SK-N-SH (cell line): ENCODE results near the gene BTG2.

ENCODE experiments used
- CHD2 ChIP-seq: fragments of 150-350 bp; IDR thresholded peaks from 2 replicates; pipeline ENCODE4 v1.6.1; 2018; ENCODE audit warnings: low read length; ENCODE audit not compliant: partially characterized antibody
- EZH2phosphoT487 ChIP-seq: fragments of 200-600 bp; sonication (generic); IDR thresholded peaks from 2 replicates; pipeline ENCODE4 v1.6.1; 2017; ENCODE audit warnings: low read depth, mixed run types, mild to moderate bottlenecking, antibody characterized with exemption, moderate library complexity, borderline replicate concordance
- NRF1 ChIP-seq: IDR thresholded peaks from 2 replicates; pipeline ENCODE4 v1.6.1; 2012; ENCODE audit warnings: low read depth, mild to moderate bottlenecking, low read length
- RAD21 ChIP-seq: IDR thresholded peaks from 2 replicates; pipeline ENCODE4 v1.6.1; 2012; ENCODE audit warnings: mild to moderate bottlenecking, low read length
- SIN3A ChIP-seq: IDR thresholded peaks from 2 replicates; pipeline ENCODE4 v1.6.1; 2012; ENCODE audit warnings: low read depth, mild to moderate bottlenecking, low read length, moderate library complexity, borderline replicate concordance
- TAF1 ChIP-seq: IDR thresholded peaks from 2 replicates; pipeline ENCODE4 v1.6.1; 2012; ENCODE audit warnings: low read depth, mild to moderate bottlenecking, low read length, moderate library complexity, borderline replicate concordance
- TEAD4 ChIP-seq: IDR thresholded peaks from 2 replicates; pipeline ENCODE4 v1.4.0; 2012; ENCODE audit warnings: mild to moderate bottlenecking, borderline replicate concordance; ENCODE audit not compliant: insufficient read depth
- TF ChIP-seq, protein P1 (sequence below): fragments of 200-600 bp; sonication (generic); IDR thresholded peaks from 2 replicates; pipeline ENCODE4 v1.6.1; 2017; ENCODE audit warnings: antibody characterized with exemption, mild to moderate bottlenecking, moderate library complexity
- TF ChIP-seq, protein P2 (sequence below): fragments of 150-350 bp; IDR thresholded peaks from 2 replicates; pipeline ENCODE4 v1.6.1; 2017; ENCODE audit warnings: antibody characterized with exemption, low read length, low read depth, borderline replicate concordance

GRCh38 chr1:203273869-203274602 is 31.3 kb upstream of the BTG2 start:
- TF ChIP-seq, protein P1, sequence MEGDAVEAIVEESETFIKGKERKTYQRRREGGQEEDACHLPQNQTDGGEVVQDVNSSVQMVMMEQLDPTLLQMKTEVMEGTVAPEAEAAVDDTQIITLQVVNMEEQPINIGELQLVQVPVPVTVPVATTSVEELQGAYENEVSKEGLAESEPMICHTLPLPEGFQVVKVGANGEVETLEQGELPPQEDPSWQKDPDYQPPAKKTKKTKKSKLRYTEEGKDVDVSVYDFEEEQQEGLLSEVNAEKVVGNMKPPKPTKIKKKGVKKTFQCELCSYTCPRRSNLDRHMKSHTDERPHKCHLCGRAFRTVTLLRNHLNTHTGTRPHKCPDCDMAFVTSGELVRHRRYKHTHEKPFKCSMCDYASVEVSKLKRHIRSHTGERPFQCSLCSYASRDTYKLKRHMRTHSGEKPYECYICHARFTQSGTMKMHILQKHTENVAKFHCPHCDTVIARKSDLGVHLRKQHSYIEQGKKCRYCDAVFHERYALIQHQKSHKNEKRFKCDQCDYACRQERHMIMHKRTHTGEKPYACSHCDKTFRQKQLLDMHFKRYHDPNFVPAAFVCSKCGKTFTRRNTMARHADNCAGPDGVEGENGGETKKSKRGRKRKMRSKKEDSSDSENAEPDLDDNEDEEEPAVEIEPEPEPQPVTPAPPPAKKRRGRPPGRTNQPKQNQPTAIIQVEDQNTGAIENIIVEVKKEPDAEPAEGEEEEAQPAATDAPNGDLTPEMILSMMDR, result no peak
- TF ChIP-seq, protein P2, sequence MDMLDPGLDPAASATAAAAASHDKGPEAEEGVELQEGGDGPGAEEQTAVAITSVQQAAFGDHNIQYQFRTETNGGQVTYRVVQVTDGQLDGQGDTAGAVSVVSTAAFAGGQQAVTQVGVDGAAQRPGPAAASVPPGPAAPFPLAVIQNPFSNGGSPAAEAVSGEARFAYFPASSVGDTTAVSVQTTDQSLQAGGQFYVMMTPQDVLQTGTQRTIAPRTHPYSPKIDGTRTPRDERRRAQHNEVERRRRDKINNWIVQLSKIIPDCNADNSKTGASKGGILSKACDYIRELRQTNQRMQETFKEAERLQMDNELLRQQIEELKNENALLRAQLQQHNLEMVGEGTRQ, result no peak
- TF ChIP-seq CHD2 (no peak), SIN3A (no peak), TAF1 (no peak), EZH2phosphoT487 (no peak), TEAD4 (no peak), NRF1 (no peak), RAD21 (no peak)
